Breast epithelium (tissue), 4 donors: ENCODE data around the gene GPR158. TPM values are rescaled to one million over a fixed set of nuclear protein-coding genes. Genes with fewer than 3 reads are reported as not detected.

ENCODE experiments used
- DNase-seq, 2 donors: peaks; one replicate each; pipeline ENCODE4 v3.0.0-alpha.2; 2019; ENCODE audit warnings: low spot score in 2 of 2
- H3K27ac ChIP-seq, 2 donors: fragments of 200-600 bp; sonication (generic) in 1 of 2; one replicate each; pipeline ENCODE4 v1.5.1; 2016 to 2019; ENCODE audit warnings: mild to moderate bottlenecking in 1 of 2
- H3K27me3 ChIP-seq, 2 donors: fragments of 200-600 bp; sonication (generic) in 1 of 2; one replicate each; pipeline versions ENCODE4 v1.5.1 to v1.6.0; 2017 to 2019; ENCODE audit warnings: control low read depth in 1 of 2, mild to moderate bottlenecking in 1 of 2
- H3K36me3 ChIP-seq: fragments of 200-600 bp; one replicate; pipeline ENCODE4 v1.5.1; 2019
- H3K4me1 ChIP-seq, 2 donors: fragments of 200-600 bp; sonication (generic); one replicate each; pipeline ENCODE4 v1.5.1; 2016 to 2019; ENCODE audit warnings: control low read depth in 1 of 2
- H3K4me3 ChIP-seq, 3 donors: fragments of 200-600 bp; sonication (generic); 1 replicate in 2 of 3; 2 replicates in 1 of 3; pipeline ENCODE4 v1.5.1; 2016 to 2019; ENCODE audit warnings: mild to moderate bottlenecking in 3 of 3, moderate library complexity in 2 of 3
- H3K9me3 ChIP-seq, 2 donors: fragments of 200-600 bp; sonication (generic) in 1 of 2; one replicate each; pipeline ENCODE4 v1.5.1; 2016 to 2019; ENCODE audit warnings: control low read depth in 1 of 2
- CTCF ChIP-seq, 3 donors: fragments of 450-650 bp; IDR thresholded peaks; one replicate each; pipeline ENCODE4 v1.5.1; 2016 to 2017; ENCODE audit warnings: antibody characterized with exemption in 3 of 3, mild to moderate bottlenecking in 3 of 3, moderate library complexity in 3 of 3
- POLR2A ChIP-seq: fragments of 450-650 bp; IDR thresholded peaks from one replicate; pipeline ENCODE4 v1.6.1; 2016; ENCODE audit warnings: antibody characterized with exemption, mild to moderate bottlenecking, moderate library complexity
- POLR2AphosphoS5 ChIP-seq, 3 donors: sonication (generic); formaldehyde crosslinking; IDR thresholded peaks; one replicate each; pipeline ENCODE4 v1.6.1; 2017; ENCODE audit warnings: antibody characterized with exemption in 3 of 3
- intact Hi-C: fragments of 100-400 bp; cut with DNase I; formaldehyde crosslinking; loops from one replicate; pipeline ENCODE4 v1.15.1; 2023; ENCODE audit warnings: low total_unique reads
- total RNA-seq, 3 donors: library from RNA; depleted of rRNA; stranded (reverse); fragments of >200 nt; gene quantifications; one replicate each; pipeline ENCODE4 v1.1.0, GENCODE V29; 2016

The GPR158 gene
- total RNA-seq, 3 donors from 2014 or later: 0.16 to 0.29 TPM; not detected in 1

- no peak for DNase-seq
- intact Hi-C loops: no loop called here
- Histone ChIP-seq H3K4me3 (no peak overlapping the region), H3K4me1 (no peaks in the 10 kb centered on the region), H3K36me3 (no peaks in the 10 kb centered on the region), H3K27ac (no peak overlapping the region), H3K9me3 (no peaks in the 10 kb centered on the region), H3K27me3 (no peaks in the 10 kb centered on the region)
- no peak for TF ChIP-seq POLR2AphosphoS5 (IDR thresholded peaks at IDR 0.05)
These were observed 269.5 kb downstream of the GPR158 start for GRCh38 chr10:25444266-25444665.

GRCh38 chr10:25451401-25451800 is 276.6 kb downstream of the GPR158 start:
- H3K4me1 ChIP-seq: no peaks in the 10 kb centered on the region
- H3K27ac ChIP-seq: no peak overlapping the region
- TF ChIP-seq CTCF (IDR thresholded peaks at IDR 0.05) (no peak), POLR2A (no peak), POLR2AphosphoS5 (IDR thresholded peaks at IDR 0.05) (no peak)
- H3K27me3 ChIP-seq: no peaks in the 10 kb centered on the region
- no peak for DNase-seq
- H3K4me3 ChIP-seq: no peak overlapping the region
- peaks cover 0 to 16% of the 10 kb centered on the region in 2 donors for H3K9me3 ChIP-seq
- intact Hi-C loops: no loop called here
- no peaks in the 10 kb centered on the region for H3K36me3 ChIP-seq

- no peak for DNase-seq
- H3K27me3 ChIP-seq: no peaks in the 10 kb centered on the region
- H3K9me3 ChIP-seq: peaks cover 0 to 16% of the 10 kb centered on the region in 2 donors
- no peaks in the 10 kb centered on the region for H3K36me3 ChIP-seq
- H3K4me3 ChIP-seq: no peak overlapping the region
- no peak overlapping the region for H3K27ac ChIP-seq
- no peak for TF ChIP-seq POLR2AphosphoS5 (IDR thresholded peaks at IDR 0.05)
- no peak for TF ChIP-seq CTCF (IDR thresholded peaks at IDR 0.05)
- TF ChIP-seq POLR2A: no peak
- no peaks in the 10 kb centered on the region for H3K4me1 ChIP-seq
- intact Hi-C loops: no loop called here
These were observed 278.8 kb downstream of the GPR158 start for GRCh38 chr10:25453619-25454018.

- no peaks in the 10 kb centered on the region for H3K4me1 ChIP-seq
- no peak overlapping the region for H3K4me3 ChIP-seq
- intact Hi-C loops: no loop called here
- DNase-seq: no peak
- H3K27ac ChIP-seq: no peak overlapping the region
- H3K27me3 ChIP-seq: no peaks in the 10 kb centered on the region
- H3K9me3 ChIP-seq: peaks cover 0 to 16% of the 10 kb centered on the region in 2 donors
- H3K36me3 ChIP-seq: no peaks in the 10 kb centered on the region
- TF ChIP-seq POLR2A (no peak), CTCF (IDR thresholded peaks at IDR 0.05) (no peak), POLR2AphosphoS5 (IDR thresholded peaks at IDR 0.05) (no peak)
These were observed 281.3 kb downstream of the GPR158 start for GRCh38 chr10:25455980-25456567.

- no peaks in the 10 kb centered on the region for H3K27me3 ChIP-seq
- intact Hi-C loops: no loop called here
- H3K9me3 ChIP-seq: peaks cover 0 to 16% of the 10 kb centered on the region in 2 donors
- no peak for DNase-seq
- H3K4me3 ChIP-seq: no peak overlapping the region
- no peaks in the 10 kb centered on the region for H3K36me3 ChIP-seq
- H3K27ac ChIP-seq: no peak overlapping the region
- no peak for TF ChIP-seq POLR2AphosphoS5 (IDR thresholded peaks at IDR 0.05)
- TF ChIP-seq CTCF (IDR thresholded peaks at IDR 0.05): no peak
- no peak for TF ChIP-seq POLR2A
- no peaks in the 10 kb centered on the region for H3K4me1 ChIP-seq
These were observed 282.8 kb downstream of the GPR158 start for GRCh38 chr10:25457552-25457951.
